AG09309 (cell line): ENCODE results near the gene WIPF3.

Source experiments
- DNase-seq: peaks from one replicate; pipeline ENCODE4 v3.0.0-alpha.2; 2010; ENCODE audit warnings: low read depth
- H3K4me3 ChIP-seq: 2 replicates; pipeline ENCODE4 v1.5.1; 2011; ENCODE audit warnings: mild to moderate bottlenecking, low read depth, low read length, moderate library complexity; ENCODE audit not compliant: control insufficient read depth
- TF ChIP-seq, protein P1 (sequence below): IDR thresholded peaks from 2 replicates; pipeline ENCODE4 v1.5.1; 2011; ENCODE audit warnings: mild to moderate bottlenecking, low read depth, low read length, inconsistent platforms; ENCODE audit not compliant: insufficient read depth, control insufficient read depth; ENCODE audit errors: missing control alignments

Gene WIPF3

DNA sequence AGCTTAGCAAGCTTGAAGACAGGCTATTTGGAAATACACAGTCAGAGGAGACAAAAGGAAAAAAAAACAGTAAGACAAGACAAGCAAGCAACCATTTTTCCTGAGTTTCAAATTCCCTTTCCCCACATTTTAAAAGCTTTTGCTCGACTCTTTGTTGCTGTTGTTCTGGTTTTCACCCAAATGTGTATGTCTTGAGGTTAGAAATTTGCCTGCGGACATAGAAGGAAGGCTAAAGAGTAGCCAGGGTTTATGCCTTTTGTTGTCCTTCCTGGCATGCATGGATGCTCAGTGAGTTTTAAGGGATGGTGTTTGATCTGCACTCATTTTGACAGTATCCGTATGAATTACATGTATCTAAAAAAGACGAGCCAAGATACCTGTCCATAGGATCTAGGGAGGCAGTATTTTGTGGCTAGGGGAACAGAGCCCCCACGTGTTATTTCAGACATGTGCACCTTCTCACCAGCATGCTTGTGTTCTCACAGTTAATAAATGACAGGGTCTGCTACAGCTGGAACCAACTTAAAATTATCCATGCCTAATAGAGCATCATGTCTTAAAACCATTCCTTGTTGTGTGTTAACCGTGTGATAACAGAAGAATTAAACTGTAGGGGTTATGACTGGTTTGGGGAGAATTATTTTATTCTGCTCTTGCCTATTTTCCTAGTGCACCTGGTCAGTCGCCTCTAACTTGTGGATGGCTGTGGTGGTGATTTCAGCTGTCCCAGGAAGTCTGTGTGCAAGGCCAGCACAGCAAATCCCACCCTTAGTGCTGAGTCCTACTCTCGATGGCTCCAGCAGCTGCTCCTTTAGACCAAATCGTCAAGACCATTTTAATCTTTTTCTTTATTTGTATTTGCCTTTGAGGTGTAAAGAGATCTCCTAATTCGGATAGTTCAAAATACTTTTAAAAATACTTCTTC, 9.1 kb downstream of the WIPF3 start:
- TF ChIP-seq, protein P1, sequence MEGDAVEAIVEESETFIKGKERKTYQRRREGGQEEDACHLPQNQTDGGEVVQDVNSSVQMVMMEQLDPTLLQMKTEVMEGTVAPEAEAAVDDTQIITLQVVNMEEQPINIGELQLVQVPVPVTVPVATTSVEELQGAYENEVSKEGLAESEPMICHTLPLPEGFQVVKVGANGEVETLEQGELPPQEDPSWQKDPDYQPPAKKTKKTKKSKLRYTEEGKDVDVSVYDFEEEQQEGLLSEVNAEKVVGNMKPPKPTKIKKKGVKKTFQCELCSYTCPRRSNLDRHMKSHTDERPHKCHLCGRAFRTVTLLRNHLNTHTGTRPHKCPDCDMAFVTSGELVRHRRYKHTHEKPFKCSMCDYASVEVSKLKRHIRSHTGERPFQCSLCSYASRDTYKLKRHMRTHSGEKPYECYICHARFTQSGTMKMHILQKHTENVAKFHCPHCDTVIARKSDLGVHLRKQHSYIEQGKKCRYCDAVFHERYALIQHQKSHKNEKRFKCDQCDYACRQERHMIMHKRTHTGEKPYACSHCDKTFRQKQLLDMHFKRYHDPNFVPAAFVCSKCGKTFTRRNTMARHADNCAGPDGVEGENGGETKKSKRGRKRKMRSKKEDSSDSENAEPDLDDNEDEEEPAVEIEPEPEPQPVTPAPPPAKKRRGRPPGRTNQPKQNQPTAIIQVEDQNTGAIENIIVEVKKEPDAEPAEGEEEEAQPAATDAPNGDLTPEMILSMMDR, result no peak
- DNase-seq, result no peak
- H3K4me3 ChIP-seq, result no peak overlapping the region

DNA sequence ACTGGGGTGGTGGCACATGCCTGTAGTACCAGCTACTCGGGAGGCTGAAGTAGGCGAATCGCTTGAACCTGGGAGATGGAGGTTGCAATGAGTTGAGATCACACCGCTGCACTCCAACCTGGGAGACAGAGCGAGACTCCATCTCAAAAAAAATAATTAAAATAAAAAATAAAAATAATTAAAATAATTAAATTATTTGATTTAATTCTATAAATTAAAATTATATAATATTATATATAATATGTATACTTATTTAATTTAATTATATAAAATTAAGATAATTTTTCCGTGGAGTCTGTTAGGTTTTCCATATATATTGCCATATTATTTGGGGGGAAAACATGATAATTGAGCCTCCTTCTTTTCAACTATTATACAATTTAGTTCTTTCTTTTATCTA, 12.0 kb downstream of the WIPF3 start:
- no peak for DNase-seq
- TF ChIP-seq, protein P1, result no peak
- H3K4me3 ChIP-seq, result no peak overlapping the region

DNA sequence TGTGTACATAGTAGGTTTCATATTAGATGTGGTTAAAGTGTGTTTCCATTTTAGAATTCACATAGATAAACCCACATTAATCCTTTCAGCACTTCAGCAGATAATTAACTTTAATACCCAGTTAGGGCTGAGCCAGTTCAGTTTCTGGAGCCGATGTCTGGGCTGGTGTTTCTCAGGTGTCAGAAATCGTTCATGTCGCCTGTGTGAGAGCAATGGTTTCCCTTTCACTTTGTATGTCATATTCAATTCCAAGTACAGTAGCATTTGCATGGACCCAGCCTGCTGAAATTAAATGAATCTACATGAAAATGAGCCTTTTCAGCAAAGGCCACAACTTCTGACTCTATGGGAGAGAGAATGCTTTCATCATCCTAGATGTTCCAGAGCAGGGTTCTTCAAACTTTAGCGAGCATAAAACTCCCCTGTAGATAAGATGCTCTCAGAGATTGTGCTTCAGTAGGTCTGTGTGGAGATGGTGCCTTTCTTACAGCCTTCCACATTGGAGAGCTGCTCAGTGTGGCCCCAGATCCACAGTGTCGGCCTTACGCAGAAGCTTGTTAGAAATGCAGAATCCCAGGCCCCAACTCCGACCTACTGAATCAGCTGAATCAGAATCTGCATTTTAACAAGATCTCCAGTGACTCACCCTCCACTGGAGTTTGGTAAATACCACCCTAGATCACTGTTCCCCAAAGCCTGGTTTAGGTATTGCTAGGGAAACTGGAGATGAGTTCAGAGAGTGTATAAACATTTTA, 19.6 kb downstream of the WIPF3 start:
- no peak overlapping the region for H3K4me3 ChIP-seq
- no peak for DNase-seq
- TF ChIP-seq, protein P1, result no peak

DNA sequence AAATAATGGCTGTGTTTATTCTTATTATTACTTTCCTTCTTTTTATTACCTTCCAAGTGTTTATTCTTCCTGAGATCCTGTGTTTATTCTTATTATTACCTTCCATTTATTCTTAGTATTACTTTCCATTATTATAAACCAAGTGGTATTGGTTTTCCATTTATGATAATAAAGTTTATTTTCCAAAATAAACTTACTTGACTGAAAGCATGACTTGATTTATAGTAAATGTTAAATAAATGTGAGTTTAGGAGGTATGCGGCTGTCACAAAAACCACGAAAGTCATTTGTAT, 20.2 kb downstream of the WIPF3 start:
- DNase-seq, result no peak
- TF ChIP-seq, protein P1, result no peak
- H3K4me3 ChIP-seq, result no peak overlapping the region

DNA sequence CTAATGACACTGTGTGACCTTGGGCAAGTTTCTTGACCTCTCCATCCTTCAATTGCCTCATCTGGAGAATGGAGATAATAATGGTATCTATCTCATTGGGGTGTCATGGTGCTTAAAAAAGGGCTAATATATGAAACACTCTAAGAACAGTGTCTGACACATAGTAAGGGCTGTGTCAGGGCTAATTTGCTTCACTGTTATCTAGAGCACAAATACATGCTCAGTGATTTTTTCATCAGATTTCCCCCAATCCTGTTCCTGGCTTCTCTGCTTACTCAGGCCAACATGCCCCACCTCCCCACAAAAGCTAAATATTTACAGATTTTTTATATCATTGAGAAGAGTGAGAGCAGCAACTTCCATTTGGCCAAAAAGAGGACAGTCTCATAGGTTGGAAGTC, 20.6 kb downstream of the WIPF3 start:
- H3K4me3 ChIP-seq, result no peak overlapping the region
- TF ChIP-seq, protein P1, result no peak
- DNase-seq, result no peak

DNA sequence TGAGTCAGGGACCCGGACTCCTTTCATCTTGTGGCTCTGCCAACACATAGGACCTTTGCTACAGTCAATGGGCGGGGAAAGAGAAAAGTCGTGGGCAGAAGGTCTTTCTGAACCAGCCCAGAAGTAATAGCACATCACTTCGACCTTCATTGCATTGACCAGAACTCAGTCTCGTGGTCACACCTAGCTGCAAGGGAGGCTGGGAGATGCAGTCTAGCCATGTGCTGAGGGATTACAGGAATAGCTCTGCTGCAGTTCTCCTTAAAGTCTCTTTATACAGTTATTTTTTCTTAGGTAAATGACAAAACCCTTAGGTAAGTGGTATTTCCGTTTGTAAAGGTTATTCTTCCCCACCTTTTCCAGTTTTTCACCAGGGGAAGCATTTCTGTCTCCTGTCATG, 25.4 kb downstream of the WIPF3 start:
- no peak for DNase-seq
- TF ChIP-seq, protein P1, result no peak
- H3K4me3 ChIP-seq, result no peak overlapping the region
